ENCODE measurements around the gene KCNJ12.

The KCNJ12 gene

DNA sequence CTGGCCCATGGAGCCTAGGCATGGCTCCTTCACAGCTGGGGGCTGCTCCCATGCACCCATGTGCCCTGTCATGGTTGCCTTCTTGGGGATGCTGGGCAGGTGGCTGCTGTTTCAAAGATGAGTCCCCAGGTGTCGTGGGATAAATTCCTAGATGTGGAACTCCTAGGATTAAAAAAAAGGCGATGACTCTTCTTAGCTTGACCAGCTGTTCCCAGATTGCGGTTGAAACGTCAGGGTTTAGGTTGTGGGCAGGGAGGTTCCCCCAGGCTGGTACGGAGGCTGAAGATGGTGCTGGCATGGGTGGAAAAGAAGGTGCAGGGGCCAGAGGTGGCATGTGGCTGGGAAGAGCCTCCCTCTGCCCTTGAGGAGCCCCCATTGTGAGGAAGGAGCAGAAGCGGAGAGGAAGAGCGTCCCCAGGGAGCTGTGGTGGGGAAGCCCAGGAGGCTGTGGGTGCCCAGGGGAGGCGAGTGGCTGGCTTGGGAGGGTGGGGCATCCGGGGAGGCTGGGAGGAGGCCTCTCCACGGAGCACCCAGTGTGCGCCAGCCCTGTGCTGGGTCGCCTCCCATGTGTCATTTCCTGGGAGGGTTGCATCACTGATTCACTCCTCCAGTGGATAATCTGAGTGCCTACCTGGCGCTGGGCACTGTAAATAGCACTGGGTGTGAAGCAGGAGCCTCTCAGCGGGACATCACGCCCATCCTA, 7.5 kb upstream of the KCNJ12 start:
- no peak for DNase-seq (ENCODE audit: low read depth)

- DNase-seq (ENCODE audit: low read depth), result no peak
Measured at GRCh38 chr17:21369395-21369794, 6.8 kb upstream of the KCNJ12 start.

- no peak for DNase-seq (ENCODE audit: low read depth)
Measured at GRCh38 chr17:21370430-21370829, 5.7 kb upstream of the KCNJ12 start.

GRCh38 chr17:21371511-21372081, 4.6 kb upstream of the KCNJ12 start:
- no peak for DNase-seq (ENCODE audit: low read depth)

DNA sequence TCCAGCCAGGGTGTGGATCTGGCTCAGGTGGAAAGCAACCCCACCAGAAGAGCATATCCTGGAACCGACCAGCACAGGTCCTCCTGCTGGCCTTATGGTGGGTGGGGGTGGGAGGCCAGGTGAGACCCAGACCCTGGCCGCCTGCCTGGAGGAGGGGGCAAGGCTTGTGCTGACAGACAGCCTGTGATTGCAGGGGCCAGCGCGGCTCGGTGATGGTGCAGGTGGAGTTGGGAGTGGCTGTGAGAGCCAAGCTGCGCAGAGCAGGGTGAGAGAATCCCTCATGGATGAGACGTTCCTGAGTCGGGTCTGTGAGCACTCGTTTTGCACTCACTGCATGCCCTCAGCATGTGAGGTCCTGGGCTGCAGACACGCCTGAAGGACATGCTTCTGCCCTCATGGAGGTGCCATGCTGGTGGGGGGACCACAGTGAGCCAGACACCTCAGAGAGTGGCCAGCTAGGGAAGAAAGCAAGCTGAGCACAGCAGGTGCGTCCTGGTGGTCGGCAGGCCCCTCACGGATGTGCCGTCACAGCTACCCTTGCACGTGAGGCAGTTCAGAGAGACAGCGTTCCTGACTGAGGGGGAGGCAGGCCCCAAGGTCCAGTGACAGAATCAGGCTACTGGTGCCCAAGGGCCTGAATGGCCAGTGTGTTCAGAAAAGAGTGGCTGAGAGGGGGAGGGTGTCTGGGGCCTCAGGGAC, 3.8 kb upstream of the KCNJ12 start:
- DNase-seq (ENCODE audit: low read depth), result no peak

GRCh38 chr17:21373036-21373435, 3.1 kb upstream of the KCNJ12 start:
- no peak for DNase-seq (ENCODE audit: low read depth)

DNA sequence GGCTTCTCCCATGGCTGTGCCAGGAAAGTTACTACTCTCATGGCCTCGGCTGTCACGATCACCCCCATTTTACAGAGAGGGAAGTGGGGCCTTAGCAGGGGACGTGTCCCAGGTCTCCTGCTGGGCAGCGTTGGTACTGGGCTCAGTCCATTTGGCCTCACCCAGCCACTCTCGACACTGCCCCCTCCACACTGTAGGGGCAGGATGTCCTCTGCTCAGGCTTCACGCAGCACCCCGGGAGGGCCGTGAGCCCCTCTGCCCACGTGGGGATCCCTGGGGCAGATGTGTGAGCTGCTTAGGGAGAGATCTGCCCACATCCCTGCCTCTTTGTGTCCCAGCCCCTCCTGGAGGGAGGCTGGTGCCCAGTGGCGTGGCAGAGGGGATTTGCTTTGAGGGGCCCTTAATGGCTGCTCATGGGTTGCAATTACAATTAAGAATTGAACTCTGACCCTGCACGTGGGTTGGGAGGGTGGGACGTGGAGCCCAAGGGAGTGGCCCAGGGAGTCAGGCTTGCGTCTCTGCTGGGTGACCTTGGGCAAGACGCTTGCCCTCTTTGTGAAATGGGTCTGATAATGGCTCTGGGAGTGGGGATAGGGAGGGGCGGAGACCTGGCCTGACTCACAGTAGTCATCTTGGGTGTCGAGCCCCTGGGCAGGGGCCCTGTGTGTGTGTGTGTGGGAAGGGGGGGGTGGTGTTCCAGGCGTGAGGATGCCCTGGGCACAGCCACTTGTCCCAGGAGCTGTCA, 2.3 kb upstream of the KCNJ12 start:
- no peak for DNase-seq (ENCODE audit: low read depth)

- no peak for DNase-seq (ENCODE audit: low read depth)
Measured at GRCh38 chr17:21374441-21375161, 1.6 kb upstream of the KCNJ12 start.

DNA sequence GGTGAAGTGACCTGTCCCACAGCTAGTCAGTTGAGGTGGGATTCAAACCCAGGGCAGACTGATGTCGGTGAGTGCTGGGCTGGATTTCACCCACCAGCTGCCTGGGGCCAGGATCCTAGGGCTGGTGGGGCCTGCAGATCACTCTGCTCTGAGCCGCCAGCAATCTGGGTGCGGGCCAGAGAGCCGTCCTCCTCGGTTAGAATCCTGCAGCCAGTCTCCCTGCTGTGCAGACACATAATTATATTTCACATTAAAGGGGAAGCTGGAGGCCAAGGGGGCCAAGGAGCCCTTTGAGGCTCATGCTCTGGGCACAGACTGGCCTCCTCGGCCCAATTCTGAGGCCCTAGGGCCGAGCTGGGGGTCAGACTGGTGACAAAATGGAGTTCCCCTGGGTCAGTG, 996 bp upstream of the KCNJ12 start:
- DNase-seq (ENCODE audit: low read depth), result no peak

DNA sequence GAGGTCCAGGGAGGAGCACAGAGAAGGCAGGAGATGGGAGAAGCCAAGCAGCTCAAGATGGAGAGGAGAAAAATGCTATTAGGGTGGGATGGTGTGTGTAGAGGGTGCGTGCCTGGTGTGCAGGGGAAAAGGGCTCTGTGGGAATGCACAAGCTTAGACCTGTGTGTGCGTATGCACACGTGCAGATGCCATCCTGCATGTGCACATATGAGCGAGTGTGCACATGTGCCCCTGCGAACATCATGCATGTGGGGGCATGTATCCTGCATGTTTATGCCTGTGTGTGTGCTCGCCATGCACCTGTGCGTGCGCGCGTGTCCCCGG, 438 bp upstream of the KCNJ12 start:
- DNase-seq (ENCODE audit: low read depth), result no peak

- DNase-seq (ENCODE audit: low read depth), result no peak
Measured at GRCh38 chr17:21376759-21377690, 868 bp downstream of the KCNJ12 start.

GRCh38 chr17:21377705-21378396, 1.7 kb downstream of the KCNJ12 start:
- DNase-seq (ENCODE audit: low read depth), result no peak

DNA sequence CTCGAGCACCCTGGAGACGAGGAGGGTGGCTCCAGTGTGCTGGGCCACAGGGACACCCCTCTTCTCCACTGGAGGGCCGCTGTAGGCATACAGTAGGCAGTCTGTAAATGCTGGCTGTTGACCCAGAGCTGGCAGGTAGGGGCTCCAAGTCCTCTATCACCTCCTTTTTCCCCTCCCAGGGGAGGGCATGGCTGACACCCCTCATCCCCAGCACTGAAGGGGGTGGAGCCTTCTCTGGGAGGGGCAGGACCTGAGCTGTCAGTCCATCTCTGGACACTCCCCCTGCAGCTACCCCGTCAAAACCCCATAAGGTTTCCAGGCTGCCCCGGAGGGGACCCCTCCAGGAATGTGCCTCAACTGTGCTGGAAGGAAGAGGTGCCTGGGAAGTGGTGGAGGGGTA, 2.4 kb downstream of the KCNJ12 start:
- no peak for DNase-seq (ENCODE audit: low read depth)

GRCh38 chr17:21379080-21379711, 3.0 kb downstream of the KCNJ12 start:
- DNase-seq (ENCODE audit: low read depth), result no peak

DNA sequence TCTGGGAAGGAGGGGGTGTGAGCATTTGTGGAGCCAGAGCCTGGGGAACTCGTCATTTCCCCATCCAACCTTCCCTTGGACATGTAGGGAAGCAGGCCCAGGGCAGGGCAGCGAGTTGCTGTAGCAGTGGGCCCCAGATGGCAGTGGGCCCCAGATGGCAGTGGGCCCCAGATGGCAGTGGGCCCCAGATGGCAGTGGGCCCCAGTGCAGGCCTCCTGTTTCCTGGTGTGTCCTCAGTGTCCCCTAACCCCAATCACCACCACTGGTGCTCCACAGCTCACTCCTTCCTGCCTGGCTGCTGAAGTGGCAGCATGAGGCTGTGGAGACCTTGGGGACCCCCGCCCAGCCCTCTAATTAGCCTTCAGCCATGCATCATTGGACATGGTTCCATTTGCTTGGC, 4.5 kb downstream of the KCNJ12 start:
- DNase-seq (ENCODE audit: low read depth), result no peak

- no peak for DNase-seq (ENCODE audit: low read depth)
Measured at GRCh38 chr17:21381076-21381706, 5.0 kb downstream of the KCNJ12 start.

- no peak for DNase-seq (ENCODE audit: low read depth)
Measured at GRCh38 chr17:21382560-21383495, 6.7 kb downstream of the KCNJ12 start.

- DNase-seq (ENCODE audit: low read depth), result no peak
Measured at GRCh38 chr17:21385281-21385845, 9.2 kb downstream of the KCNJ12 start.

Data from activated gamma-delta T cell treated with anti-CD3 and anti-CD28 coated beads, Interleukin-2, amount 50 U/mL, for 16 hours (primary cell).